ENCODE measurements around the gene SDCBP2.

DNA sequence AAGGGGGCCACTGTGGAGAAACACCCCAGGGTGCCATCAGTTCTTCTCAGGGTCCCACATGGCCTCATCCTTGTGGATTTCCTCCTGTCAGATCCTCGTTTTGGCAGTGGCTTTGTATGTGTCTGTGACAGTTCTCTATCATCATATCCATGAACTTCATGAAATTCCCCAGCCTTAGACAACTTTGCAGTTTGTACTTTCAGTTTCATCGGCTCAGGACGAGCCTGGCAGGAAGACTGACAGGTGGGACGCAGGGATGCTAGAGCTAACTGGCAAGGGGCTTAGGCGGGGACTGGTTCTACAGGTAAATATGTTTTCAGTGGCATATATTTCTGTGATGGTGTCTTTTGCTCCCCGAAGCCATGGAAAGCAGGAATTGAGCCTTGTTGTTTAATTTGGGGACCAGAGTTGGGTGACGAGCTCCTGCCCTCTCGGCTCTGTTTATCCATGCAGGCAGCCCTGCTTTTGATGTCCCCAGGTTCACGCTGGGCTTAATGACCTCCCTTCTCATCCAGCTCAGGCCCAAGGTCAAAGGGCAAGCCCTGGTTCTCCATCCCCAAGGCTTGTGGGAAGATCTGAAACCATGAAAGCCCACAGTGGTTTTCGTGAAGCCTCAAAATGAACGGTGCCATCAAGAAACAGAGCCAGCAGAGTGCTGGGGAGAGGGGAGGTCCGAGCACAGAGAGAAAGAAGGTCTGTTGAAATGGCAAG lies 11.2 kb downstream of the SDCBP2 start:
- TF ChIP-seq TP53 (CRISPR knock-in tag; IDR thresholded peaks at IDR 0.05) (no peak), ATF1 (CRISPR knock-in tag; IDR thresholded peaks at IDR 0.05) (no peak), HMGA2 (CRISPR knock-in tag; IDR thresholded peaks at IDR 0.05) (no peak)
- TF ChIP-seq, protein P1, sequence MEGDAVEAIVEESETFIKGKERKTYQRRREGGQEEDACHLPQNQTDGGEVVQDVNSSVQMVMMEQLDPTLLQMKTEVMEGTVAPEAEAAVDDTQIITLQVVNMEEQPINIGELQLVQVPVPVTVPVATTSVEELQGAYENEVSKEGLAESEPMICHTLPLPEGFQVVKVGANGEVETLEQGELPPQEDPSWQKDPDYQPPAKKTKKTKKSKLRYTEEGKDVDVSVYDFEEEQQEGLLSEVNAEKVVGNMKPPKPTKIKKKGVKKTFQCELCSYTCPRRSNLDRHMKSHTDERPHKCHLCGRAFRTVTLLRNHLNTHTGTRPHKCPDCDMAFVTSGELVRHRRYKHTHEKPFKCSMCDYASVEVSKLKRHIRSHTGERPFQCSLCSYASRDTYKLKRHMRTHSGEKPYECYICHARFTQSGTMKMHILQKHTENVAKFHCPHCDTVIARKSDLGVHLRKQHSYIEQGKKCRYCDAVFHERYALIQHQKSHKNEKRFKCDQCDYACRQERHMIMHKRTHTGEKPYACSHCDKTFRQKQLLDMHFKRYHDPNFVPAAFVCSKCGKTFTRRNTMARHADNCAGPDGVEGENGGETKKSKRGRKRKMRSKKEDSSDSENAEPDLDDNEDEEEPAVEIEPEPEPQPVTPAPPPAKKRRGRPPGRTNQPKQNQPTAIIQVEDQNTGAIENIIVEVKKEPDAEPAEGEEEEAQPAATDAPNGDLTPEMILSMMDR (IDR thresholded peaks at IDR 0.05) = no peak
- TF ChIP-seq, protein P2, sequence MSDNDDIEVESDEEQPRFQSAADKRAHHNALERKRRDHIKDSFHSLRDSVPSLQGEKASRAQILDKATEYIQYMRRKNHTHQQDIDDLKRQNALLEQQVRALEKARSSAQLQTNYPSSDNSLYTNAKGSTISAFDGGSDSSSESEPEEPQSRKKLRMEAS (CRISPR knock-in tag; IDR thresholded peaks at IDR 0.05) = no peak
- TF ChIP-seq, protein P3, sequence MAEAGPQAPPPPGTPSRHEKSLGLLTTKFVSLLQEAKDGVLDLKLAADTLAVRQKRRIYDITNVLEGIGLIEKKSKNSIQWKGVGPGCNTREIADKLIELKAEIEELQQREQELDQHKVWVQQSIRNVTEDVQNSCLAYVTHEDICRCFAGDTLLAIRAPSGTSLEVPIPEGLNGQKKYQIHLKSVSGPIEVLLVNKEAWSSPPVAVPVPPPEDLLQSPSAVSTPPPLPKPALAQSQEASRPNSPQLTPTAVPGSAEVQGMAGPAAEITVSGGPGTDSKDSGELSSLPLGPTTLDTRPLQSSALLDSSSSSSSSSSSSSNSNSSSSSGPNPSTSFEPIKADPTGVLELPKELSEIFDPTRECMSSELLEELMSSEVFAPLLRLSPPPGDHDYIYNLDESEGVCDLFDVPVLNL (CRISPR knock-in tag; IDR thresholded peaks at IDR 0.05; ENCODE audit: borderline replicate concordance, low read depth) = no peak
